Activated B cell treated with CpG ODN at 0.5 μM for 24 hours (primary cell): Measurements from ENCODE around the gene TMEM225. TPM values are rescaled to one million over a fixed set of nuclear protein-coding genes. Genes with fewer than 3 reads are reported as not detected.

Source experiments
- ATAC-seq: fragments of 200-7000 bp; cut with Tn5 transposase; one replicate; pipeline ENCODE4 v1.10.0; 2021; ENCODE audit warnings: low read depth, mild to moderate bottlenecking, moderate library complexity
- CTCF ChIA-PET: fragments of 350-600 bp; sonication (Branson Sonifier 250); formaldehyde crosslinking; loops from one replicate; lab custom pipeline; 2021; ENCODE audit warnings: antibody characterized with exemption; lab: Charles Lee
- POLR2A ChIA-PET: fragments of 350-600 bp; sonication (Branson Sonifier 250); formaldehyde crosslinking; loops from one replicate; lab custom pipeline; 2021; ENCODE audit warnings: antibody characterized with exemption; lab: Charles Lee
- DNase-seq: peaks from one replicate; pipeline ENCODE4 v3.0.0; 2022
- H3K27ac Mint-ChIP-seq: one replicate; pipeline ENCODE4 v1.8.0; 2020; ENCODE audit warnings: mixed read lengths
- H3K27me3 Mint-ChIP-seq: one replicate; pipeline ENCODE4 v1.8.0; 2021; ENCODE audit warnings: mixed read lengths
- H3K36me3 Mint-ChIP-seq: one replicate; pipeline ENCODE4 v1.8.0; 2021; ENCODE audit warnings: low read depth, mixed read lengths
- H3K4me1 Mint-ChIP-seq: one replicate; pipeline ENCODE4 v1.8.0; 2021; ENCODE audit warnings: mixed read lengths
- H3K4me3 Mint-ChIP-seq: one replicate; pipeline ENCODE4 v1.8.0; 2020; ENCODE audit warnings: mild to moderate bottlenecking, mixed read lengths
- H3K9me3 Mint-ChIP-seq: one replicate; pipeline ENCODE4 v1.8.0; 2020; ENCODE audit warnings: mixed read lengths
- intact Hi-C: fragments of 100-400 bp; cut with micrococcal nuclease; formaldehyde crosslinking; loops from one replicate; pipeline ENCODE4 v1.15.1; 2024
- total RNA-seq: library from RNA; stranded (reverse); gene quantifications from 2 replicates; pipeline ENCODE4 v1.2.3, GENCODE V29; 2022
- TF ChIP-seq, protein P1 (sequence below): fragments of 200-600 bp; IDR thresholded peaks from one replicate; pipeline ENCODE4 v1.8.0; 2022; ENCODE audit warnings: antibody characterized with exemption, mild to moderate bottlenecking

TMEM225 gene
- total RNA-seq, 1 donor from 2014 or later: not detected

DNA sequence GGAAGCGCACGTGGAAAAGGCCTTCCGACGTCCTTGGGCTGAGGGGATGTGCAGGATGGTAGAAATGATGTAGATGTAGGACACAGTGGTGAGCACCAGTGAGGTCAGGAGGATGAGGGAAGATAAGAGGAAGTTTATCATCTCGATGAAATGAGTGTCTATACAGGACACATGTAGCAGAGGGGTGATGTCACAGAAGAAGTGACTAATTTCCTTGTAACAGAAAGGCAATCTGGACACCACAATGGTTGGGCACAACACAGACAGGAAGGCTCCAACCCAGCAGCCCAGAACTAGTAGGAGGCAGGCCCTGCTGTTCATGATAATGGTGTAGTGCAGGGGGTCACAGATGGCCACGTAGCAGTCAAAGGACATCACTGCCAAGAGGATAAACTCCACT lies 44.3 kb downstream of the TMEM225 start:
- Mint-ChIP-seq H3K27ac (no peak overlapping the region), H3K9me3 (no peaks in the 10 kb centered on the region), H3K36me3 (no peaks in the 10 kb centered on the region), H3K27me3 (peaks cover 4% of the 10 kb centered on the region), H3K4me3 (no peak overlapping the region), H3K4me1 (no peaks in the 10 kb centered on the region)
- intact Hi-C loops: no loop called here
- ChIA-PET POLR2A (no interaction called here), CTCF (no interaction called here)
- DNase-seq (no peak), ATAC-seq (no peak)
- TF ChIP-seq, protein P1, sequence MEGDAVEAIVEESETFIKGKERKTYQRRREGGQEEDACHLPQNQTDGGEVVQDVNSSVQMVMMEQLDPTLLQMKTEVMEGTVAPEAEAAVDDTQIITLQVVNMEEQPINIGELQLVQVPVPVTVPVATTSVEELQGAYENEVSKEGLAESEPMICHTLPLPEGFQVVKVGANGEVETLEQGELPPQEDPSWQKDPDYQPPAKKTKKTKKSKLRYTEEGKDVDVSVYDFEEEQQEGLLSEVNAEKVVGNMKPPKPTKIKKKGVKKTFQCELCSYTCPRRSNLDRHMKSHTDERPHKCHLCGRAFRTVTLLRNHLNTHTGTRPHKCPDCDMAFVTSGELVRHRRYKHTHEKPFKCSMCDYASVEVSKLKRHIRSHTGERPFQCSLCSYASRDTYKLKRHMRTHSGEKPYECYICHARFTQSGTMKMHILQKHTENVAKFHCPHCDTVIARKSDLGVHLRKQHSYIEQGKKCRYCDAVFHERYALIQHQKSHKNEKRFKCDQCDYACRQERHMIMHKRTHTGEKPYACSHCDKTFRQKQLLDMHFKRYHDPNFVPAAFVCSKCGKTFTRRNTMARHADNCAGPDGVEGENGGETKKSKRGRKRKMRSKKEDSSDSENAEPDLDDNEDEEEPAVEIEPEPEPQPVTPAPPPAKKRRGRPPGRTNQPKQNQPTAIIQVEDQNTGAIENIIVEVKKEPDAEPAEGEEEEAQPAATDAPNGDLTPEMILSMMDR: no peak

DNA sequence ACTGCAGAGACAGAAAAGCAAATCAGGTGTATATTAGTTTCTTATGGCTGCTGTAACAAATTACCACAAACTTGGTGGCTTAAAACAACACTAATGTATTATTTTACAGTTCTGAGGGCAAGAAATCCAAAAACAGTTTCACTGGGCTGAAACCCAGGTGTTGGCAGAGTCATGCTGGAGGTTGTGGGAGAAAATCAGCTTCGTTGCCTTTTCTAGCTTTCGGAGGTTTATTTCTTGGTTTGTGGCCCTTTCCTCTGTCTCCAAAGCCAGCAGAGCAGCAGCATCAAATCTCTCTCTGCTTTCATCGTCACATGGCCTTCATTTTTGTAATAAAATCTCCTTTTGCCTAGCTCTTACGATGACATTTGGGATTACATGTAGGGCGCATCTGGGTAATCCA lies 46.3 kb downstream of the TMEM225 start:
- Mint-ChIP-seq H3K4me1 (no peaks in the 10 kb centered on the region), H3K4me3 (no peak overlapping the region), H3K36me3 (no peaks in the 10 kb centered on the region), H3K9me3 (no peaks in the 10 kb centered on the region), H3K27me3 (peaks cover 2% of the 10 kb centered on the region), H3K27ac (no peak overlapping the region)
- POLR2A ChIA-PET: no interaction called here
- DNase-seq (no peak), ATAC-seq (no peak)
- intact Hi-C loops: no loop called here
- CTCF ChIA-PET: no interaction called here
- TF ChIP-seq, protein P1: no peak

DNA sequence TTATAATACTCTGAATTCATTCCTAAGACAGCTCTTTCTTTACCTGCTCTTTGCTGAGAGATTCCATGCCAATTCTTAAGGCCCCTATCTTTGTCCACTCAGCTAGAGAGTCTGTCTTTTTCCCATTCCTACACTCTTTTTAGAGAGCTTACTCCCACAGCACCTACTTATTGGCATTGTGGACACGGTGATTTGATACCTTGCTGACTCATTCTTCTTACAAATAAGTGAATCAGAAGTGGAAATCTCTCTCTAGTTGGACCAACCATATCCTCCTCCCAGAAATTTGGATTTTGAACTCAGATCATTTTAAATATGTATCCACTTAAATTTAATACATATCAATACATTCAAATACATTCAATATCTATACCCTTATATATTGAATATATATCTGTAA lies 46.8 kb downstream of the TMEM225 start:
- DNase-seq (no peak), ATAC-seq (no peak)
- Mint-ChIP-seq H3K4me3 (no peak overlapping the region), H3K4me1 (no peaks in the 10 kb centered on the region), H3K36me3 (no peaks in the 10 kb centered on the region), H3K27ac (no peak overlapping the region), H3K27me3 (peaks cover 2% of the 10 kb centered on the region), H3K9me3 (no peaks in the 10 kb centered on the region)
- CTCF ChIA-PET: no interaction called here
- TF ChIP-seq, protein P1: no peak
- POLR2A ChIA-PET: no interaction called here
- intact Hi-C loops: no loop called here

DNA sequence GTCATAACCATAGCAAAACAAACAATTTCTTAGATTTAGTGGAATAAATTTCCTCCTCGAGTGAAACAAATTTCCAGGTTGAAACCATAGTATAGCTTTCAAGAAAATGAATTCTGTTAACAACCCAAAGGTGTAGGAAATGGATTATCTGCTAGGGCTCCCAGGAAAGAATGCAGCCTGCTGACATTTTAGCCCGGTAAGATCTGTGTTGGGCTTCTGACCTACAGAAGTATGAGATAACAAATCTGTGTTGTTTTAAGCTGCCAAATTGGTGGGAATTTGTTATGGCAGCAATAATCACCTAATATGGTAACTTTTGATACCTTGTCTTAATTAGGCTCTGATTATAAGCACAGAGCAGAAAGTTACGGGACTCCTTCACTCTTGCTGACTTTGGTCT lies 47.3 kb downstream of the TMEM225 start:
- ChIA-PET CTCF (no interaction called here), POLR2A (no interaction called here)
- intact Hi-C loops: no loop called here
- no peaks in the 10 kb centered on the region for H3K9me3 Mint-ChIP-seq
- no peak overlapping the region for H3K27ac Mint-ChIP-seq
- peaks cover 2% of the 10 kb centered on the region for H3K27me3 Mint-ChIP-seq
- no peaks in the 10 kb centered on the region for H3K36me3 Mint-ChIP-seq
- no peak for DNase-seq
- no peak for ATAC-seq
- no peak overlapping the region for H3K4me3 Mint-ChIP-seq
- TF ChIP-seq, protein P1: no peak
- H3K4me1 Mint-ChIP-seq: no peaks in the 10 kb centered on the region

DNA sequence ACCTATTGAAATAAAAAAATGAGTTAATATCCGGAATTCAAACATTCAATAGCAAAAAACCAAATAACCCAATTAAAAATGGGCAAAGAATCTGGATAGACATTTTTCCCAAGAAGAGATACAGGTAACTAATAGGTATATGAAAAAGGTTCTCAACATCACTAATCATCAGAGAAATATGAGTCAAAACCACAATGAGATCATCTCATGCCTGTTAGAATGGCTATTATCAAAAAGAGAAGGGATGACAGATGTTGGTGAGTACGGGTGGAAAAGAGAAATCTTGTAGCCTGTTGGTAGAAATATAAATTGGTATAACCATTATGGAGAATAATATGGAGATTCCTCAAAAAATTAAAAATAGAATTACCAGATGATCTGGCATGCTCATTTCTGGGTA lies 52.4 kb downstream of the TMEM225 start:
- ATAC-seq (no peak), DNase-seq (no peak)
- no peak overlapping the region for H3K27ac Mint-ChIP-seq
- intact Hi-C loops: no loop called here
- no peaks in the 10 kb centered on the region for H3K27me3 Mint-ChIP-seq
- no peak overlapping the region for H3K4me3 Mint-ChIP-seq
- no peaks in the 10 kb centered on the region for H3K4me1 Mint-ChIP-seq
- TF ChIP-seq, protein P1: no peak
- no peaks in the 10 kb centered on the region for H3K36me3 Mint-ChIP-seq
- POLR2A ChIA-PET: no interaction called here
- CTCF ChIA-PET: no interaction called here
- H3K9me3 Mint-ChIP-seq: no peaks in the 10 kb centered on the region

Other genes starting within 250 kb of the TMEM225 start
- not detected in 2 replicates for gene SCN3B, start 231.0 kb downstream of the TMEM225 start, total RNA-seq
- 23.3 and 27.8 TPM in 2 replicates for gene ZNF202, start 144.0 kb downstream of the TMEM225 start, total RNA-seq
- not detected in 2 replicates for gene OR6X1, start 131.2 kb downstream of the TMEM225 start, total RNA-seq
- gene OR6M1, start 79.3 kb downstream of the TMEM225 start, total RNA-seq: not detected in 2 replicates
- gene OR8D4, start 16.5 kb upstream of the TMEM225 start, total RNA-seq: not detected in 2 replicates
- not detected in 2 replicates for gene OR4D5, start 53.9 kb upstream of the TMEM225 start, total RNA-seq
- gene OR6T1, start 58.2 kb upstream of the TMEM225 start, total RNA-seq: not detected in 2 replicates
- not detected in 2 replicates for gene OR10S1, start 92.1 kb upstream of the TMEM225 start, total RNA-seq
- gene OR10G6, start 109.5 kb upstream of the TMEM225 start, total RNA-seq: not detected in 2 replicates
- gene OR10G4, start 127.3 kb upstream of the TMEM225 start, total RNA-seq: not detected in 2 replicates
- not detected in 2 replicates for gene OR10G9, start 137.3 kb upstream of the TMEM225 start, total RNA-seq
- not detected in 2 replicates for gene OR10G8, start 141.1 kb upstream of the TMEM225 start, total RNA-seq
- not detected in 2 replicates for gene OR10G7, start 155.7 kb upstream of the TMEM225 start, total RNA-seq
- 1.5 and 2.1 TPM in 2 replicates for gene VWA5A, start 229.8 kb upstream of the TMEM225 start, total RNA-seq